HK-2 (cell line): ENCODE results near the gene MAP7D1.
"Not testable (repeated sequence)": the region's sequence is repeated elsewhere in the genome, so short reads cannot be mapped to it uniquely, and the experiment has no call there.

Experiments
- DNase-seq: peaks from one replicate; pipeline ENCODE4 v3.0.0-alpha.2; 2018; ENCODE audit not compliant: unreplicated experiment

Gene MAP7D1

DNA sequence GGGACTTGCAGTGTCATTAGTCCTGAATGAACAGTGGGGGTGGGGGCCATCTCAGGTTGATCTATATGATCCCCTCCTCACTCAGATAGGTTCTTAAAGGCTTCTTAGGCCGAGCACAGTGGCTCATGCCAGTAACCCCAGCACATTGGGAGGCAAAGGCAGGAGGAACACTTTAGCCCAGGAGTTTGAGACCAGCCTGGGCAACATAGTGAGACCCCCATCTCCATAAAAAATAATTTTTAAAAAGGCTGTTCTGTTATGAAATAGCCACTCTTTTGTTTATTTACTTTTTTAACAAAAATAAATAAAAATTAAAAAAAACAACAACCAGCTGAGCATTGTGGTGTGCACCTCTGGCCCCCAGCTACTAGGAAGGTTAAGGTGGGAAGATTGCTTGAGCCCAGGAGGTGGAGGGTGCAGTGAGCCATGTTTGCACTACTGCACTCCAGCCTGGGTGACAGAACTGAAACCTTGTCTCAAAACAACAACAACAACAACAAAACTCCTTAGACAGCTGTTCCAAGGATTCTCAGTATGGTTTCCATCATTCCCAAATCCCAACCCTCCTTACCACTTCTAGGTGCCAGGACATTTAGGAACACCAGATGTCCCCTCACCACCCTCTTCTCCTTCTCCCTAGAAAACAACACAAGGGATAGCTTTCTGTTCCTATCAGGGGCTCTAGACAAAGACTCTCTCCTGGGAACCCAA lies 4.7 kb upstream of the MAP7D1 start:
- DNase-seq: no peak

GRCh38 chr1:36151845-36152203 lies 4.1 kb upstream of the MAP7D1 start:
- DNase-seq: no peak

GRCh38 chr1:36153476-36153875 lies 2.5 kb upstream of the MAP7D1 start:
- DNase-seq: no peak

DNA sequence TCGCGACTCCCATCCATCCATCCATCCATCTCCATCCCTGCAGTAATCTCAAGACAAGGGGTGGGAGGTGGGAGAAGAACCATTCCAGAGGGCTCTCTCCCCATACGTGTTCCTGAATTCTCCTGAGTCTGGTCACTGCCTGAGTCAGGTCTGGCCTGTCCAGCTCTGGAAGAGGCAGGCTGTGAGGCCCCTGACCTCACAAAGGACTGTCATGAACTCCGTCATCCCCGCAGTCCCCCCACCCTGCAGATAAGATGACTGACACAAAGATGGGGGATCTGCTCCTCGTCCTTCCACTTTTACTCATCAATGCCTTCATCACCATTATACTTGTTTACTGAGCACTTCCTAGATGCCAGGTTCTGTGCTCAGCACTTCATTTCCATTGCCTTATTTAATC lies 1.6 kb upstream of the MAP7D1 start:
- no peak for DNase-seq

DNA sequence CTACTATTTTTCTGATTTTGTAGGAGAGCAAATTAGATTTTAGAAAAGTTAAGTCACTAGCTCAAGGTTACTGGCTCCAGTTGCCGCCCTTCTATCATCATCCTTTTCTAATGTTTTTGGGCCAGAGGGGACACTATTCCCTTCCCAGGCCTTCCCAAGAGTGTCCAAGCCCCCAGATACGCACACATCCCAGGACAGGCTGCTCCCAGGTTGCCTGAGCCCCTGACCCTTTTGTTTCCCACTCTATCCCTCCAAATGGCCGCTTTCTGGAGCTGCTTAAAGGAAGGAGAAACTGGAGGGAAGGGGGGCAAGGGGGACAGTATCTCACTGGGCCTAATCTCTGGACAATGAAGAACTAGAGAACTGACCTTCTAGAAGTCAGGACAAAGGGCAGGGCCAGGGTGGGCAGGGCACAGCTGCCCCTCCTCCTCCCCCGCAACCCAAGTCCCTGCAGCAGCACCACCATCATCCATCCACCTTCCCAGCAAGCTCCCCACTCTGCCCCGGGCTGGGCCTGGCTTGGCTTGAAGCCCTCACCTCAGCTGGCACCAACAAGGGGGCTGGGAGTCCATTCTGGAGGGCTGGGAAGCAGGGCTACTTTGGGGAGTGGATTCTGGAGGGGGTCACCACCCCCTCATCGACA lies 1.1 kb upstream of the MAP7D1 start:
- DNase-seq: no peak

GRCh38 chr1:36156329-36157114 lies 562 bp downstream of the MAP7D1 start:
- peak; percentile 63 for DNase-seq

- DNase-seq: no peak
Measured at GRCh38 chr1:36157115-36157903, 1.3 kb downstream of the MAP7D1 start.

- DNase-seq: no peak
Measured at GRCh38 chr1:36157973-36158826, 2.2 kb downstream of the MAP7D1 start.

DNA sequence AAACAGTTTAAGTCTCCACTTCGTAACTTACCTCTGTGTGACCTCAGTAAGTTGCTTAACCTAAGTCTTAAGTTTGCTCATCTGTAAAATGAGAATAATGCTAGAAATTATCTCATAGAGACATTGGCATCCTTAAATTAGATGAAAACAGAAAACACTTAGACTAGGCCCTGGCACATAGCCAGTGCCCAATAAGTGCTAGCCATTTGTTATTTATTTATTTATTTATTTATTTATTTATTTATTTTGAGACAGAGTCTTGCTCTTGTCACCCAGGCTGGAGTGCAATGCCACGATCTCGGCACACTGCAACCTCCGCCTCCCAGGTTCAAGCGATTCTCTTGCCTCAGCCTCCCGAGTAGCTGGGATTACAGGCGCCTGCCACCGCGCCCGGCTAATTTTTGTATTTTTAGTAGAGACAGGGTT lies 2.9 kb downstream of the MAP7D1 start:
- DNase-seq: not testable (repeated sequence)

DNA sequence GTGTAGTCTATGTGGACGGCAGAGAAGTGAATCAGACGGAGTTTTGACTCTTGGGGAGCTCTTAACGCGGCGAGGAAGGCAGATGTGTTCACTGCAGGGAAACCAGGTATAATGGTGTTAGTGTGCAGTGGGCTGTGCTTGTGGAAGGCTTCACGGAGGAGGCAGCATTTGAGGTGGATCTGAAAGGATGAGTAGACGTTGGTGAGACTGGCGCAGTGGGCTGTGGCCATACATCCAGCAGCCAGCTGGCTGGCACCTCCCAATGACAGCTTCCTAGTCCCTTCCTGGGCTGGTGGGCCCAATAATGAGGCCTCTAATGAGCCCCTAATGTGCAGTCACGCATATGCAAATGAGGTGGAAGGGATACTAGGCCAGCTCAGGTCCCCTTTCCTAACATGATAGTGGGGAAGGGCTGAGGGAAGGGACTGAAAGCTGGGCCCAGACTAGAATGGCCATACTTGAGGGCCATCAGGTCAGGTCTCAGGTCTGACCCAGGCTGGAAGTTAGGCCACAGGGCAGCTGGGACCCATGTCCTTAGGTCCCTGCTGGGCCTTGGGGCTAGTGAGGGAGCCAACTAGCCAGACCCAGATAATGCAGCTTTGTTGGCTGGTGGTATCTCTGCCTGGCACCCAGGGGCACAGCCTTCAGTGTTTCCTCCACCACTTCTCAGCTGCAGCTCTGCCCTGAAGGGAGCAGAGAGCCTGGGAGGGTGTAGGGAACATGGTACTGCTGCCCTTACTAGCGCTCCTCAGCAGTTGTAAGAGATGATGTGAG lies 3.8 kb downstream of the MAP7D1 start:
- DNase-seq: no peak

GRCh38 chr1:36160388-36160948 lies 4.5 kb downstream of the MAP7D1 start:
- DNase-seq: no peak

DNA sequence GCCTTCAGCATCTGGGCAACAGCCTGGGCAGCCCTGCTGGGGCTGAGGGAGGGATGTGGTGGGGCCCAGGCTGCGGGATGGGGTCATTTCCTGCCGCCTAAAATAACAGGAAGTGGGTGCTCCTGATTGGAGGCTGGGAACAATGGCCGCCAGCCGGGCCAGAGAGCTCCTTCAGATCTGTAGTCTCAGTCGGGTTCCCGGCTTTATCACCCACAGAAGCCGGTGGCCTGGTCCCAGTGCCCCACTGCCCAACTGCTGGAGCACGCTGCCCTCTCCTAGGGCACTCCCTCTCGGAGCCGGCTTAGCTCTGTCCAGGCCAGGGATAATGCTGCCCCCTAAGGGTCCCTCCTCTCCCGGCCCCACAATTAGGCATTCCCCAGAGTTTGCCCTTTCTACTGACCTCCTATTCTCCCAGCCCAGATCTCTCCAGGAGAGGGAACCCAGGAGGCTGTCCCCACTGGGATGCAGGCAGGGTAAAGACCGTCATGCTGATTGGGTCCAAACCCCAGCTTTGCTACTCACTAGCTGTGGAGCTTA lies 5.1 kb downstream of the MAP7D1 start:
- DNase-seq: peak; percentile 80

- DNase-seq: peak; percentile 84
Measured at GRCh38 chr1:36161641-36162531, 5.9 kb downstream of the MAP7D1 start.

GRCh38 chr1:36162680-36163239 lies 6.8 kb downstream of the MAP7D1 start:
- DNase-seq: no peak

DNA sequence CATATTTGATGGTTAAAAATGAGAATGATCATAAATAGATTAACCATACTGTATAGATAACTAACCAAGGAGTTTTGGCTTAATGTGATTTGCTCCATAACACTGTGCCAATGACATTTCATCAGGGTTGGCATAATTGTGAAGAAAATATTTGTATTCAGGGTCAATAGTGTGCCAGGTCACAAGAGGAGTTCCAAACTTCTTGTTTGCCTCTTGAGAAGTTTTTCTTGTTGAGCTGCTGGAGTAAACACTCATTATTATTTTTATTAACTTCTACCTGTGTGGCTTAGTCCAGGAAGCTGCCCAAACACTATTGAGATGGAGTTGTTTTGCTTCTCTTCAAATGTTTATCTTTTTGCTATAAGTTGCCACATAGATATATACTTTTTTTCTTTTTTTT lies 7.5 kb downstream of the MAP7D1 start:
- DNase-seq: no peak

DNA sequence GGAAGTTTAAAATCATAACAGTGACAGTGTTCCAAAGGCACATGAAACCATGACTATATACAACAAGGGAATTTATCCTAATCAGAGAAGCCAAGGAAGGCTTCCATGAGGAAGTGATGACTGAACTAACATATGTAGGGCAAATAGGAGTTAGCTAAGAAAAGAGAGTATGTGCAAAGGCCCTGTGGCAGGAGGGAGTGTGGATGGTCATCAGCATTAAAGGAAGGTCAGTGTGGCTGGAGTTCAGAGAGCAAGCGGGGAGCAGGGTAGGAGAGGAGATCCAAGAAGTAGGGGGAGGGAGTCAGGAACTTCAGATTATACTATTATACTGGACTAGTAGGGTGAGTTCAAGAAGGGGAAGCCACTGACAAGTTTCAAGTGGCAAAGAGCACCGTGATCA lies 8.4 kb downstream of the MAP7D1 start:
- no peak for DNase-seq

DNA sequence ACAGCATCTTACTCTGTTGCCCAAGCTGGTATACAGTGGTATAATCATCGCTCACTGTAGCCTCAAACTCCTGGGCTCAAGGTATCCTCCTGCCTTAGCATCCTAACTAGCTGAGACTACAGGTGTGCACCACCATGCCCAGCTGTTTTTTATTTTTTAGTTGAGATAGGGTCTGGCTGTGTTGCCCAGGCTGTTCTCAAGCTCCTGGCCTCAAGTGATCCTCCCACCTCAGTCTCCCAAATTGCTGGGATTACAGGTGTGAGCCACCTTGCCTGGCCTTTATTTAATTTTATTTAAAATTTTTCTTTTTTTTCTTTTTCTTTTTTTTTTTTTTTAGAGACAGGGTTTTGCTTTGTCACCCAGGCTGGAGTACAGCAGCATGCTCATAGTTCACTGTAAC lies 9.2 kb downstream of the MAP7D1 start:
- DNase-seq: no peak

DNA sequence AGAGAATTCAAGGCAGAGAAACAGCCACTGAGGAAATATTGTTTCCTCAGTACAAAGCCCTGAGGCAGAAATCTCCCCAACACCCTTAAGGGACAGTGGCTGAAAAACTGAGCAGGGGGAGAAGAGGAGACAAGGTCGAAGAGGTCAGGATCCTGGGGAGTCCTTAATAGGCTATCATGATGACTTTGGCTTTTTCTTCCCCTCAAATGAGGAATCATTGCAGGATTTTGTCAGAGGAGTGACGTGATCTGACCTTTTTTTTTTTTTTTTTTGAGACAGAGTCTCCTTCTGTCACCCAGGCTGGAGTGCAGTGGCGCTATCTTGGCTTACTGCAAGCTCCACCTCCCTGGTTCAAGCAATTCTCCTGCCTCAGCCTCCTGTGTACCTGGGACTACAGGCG lies 10.2 kb downstream of the MAP7D1 start:
- no peak for DNase-seq
